HCT116 (cell line): Measurements from ENCODE around the gene GMPR2. TPM values are rescaled to one million over a fixed set of nuclear protein-coding genes. Genes with fewer than 3 reads are reported as not detected.

ENCODE experiments used
- ATAC-seq: fragments of 200-7000 bp; cut with Tn5 transposase; 2 replicates; pipeline ENCODE4 v1.9.1; 2020; ENCODE audit warnings: mild to moderate bottlenecking, moderate library complexity
- BruUV-seq: library from RNA; stranded (reverse); fragments of 400-500 nt; replicated peaks from 2 replicates; lab custom pipeline; 2021; lab: Mats Ljungman, UMichigan
- CTCF ChIA-PET: fragments of 300-600 bp; sonication (Branson Sonifier 250); formaldehyde crosslinking; loops from one replicate; lab custom pipeline; 2021; ENCODE audit warnings: antibody characterized with exemption; lab: Charles Lee
- POLR2A ChIA-PET: fragments of 300-600, 350-600 bp; sonication (Branson Sonifier 250); formaldehyde crosslinking; loops from one replicate; lab custom pipeline; 2021; ENCODE audit warnings: antibody characterized with exemption; lab: Charles Lee
- RAD21 ChIA-PET, 2 experiments: fragments of 300-600 bp; sonication (Branson Sonifier 250); formaldehyde crosslinking; loops; one replicate each; lab custom pipeline; 2023; ENCODE audit warnings: low total read pairs in 2 of 2; ENCODE audit not compliant: uncharacterized antibody in 2 of 2, unreplicated experiment in 2 of 2, low non-redundant PET in 1 of 2; lab: Charles Lee
- DNase-seq: peaks from one replicate; pipeline ENCODE4 v3.0.0-alpha.2; 2010; ENCODE audit warnings: low read depth, low spot score
- H2AFZ ChIP-seq: fragments of 200-600 bp; shearing (Covaris generic), sonication (generic); 2 replicates; pipeline ENCODE4 v1.6.1; 2017; ENCODE audit warnings: low read depth, mixed run types, mixed read lengths, antibody characterized with exemption, low read length; ENCODE audit not compliant: poor library complexity, severe bottlenecking
- H3K27ac ChIP-seq: 2 replicates; pipeline ENCODE4 v1.5.1; 2012; ENCODE audit warnings: low read depth, low read length
- H3K27me3 ChIP-seq: fragments of 200-600 bp; sonication (generic); 2 replicates; pipeline ENCODE4 v1.6.1; 2016; ENCODE audit warnings: mixed run types, low read length, mixed read lengths; ENCODE audit not compliant: insufficient read depth
- H3K36me3 ChIP-seq, 2 experiments: fragments of 200-500 bp in 1 of 2; fragments of 200-600 bp in 1 of 2; sonication (Bioruptor generic) in 1 of 2; sonication (generic) in 1 of 2; 2 replicates each; pipeline versions ENCODE4 v1.5.1 to v1.6.1; 2014 to 2016; ENCODE audit warnings: low read length in 2 of 2, inconsistent platforms in 1 of 2, mixed read lengths in 1 of 2, mixed run types in 1 of 2; ENCODE audit not compliant: insufficient read depth in 2 of 2, control insufficient read depth in 1 of 2
- H3K4me1 ChIP-seq, 2 experiments: fragments of 200-600 bp in 1 of 2; sonication (generic) in 1 of 2; 2 replicates each; pipeline versions ENCODE4 v1.5.1 to v1.6.1; 2012 to 2017; ENCODE audit warnings: low read length in 2 of 2, inconsistent platforms in 1 of 2, mild to moderate bottlenecking in 1 of 2, mixed read lengths in 1 of 2, mixed run types in 1 of 2, moderate library complexity in 1 of 2; ENCODE audit not compliant: insufficient read depth in 2 of 2, control insufficient read depth in 1 of 2
- H3K4me2 ChIP-seq: fragments of 200-600 bp; sonication (generic); 2 replicates; pipeline ENCODE4 v1.6.1; 2017; ENCODE audit warnings: mixed run types, low read length, mixed read lengths
- H3K4me3 ChIP-seq, 2 experiments: fragments of 200-600 bp in 1 of 2; sonication (generic) in 1 of 2; replicated peaks in 1 of 2; 2 replicates each; pipeline ENCODE4 v1.5.1; 2011 to 2016; ENCODE audit warnings: low read length in 2 of 2, control low read depth in 1 of 2, low read depth in 1 of 2, mild to moderate bottlenecking in 1 of 2, mixed read lengths in 1 of 2, mixed run types in 1 of 2
- H3K79me2 ChIP-seq: fragments of 200-600 bp; sonication (generic); 2 replicates; pipeline ENCODE4 v1.6.1; 2017; ENCODE audit warnings: mild to moderate bottlenecking, mixed run types, low read length, moderate library complexity, mixed read lengths; ENCODE audit not compliant: insufficient read depth
- H3K9ac ChIP-seq: fragments of 200-600 bp; sonication (generic); 2 replicates; pipeline ENCODE4 v1.6.1; 2016; ENCODE audit warnings: low read length, mixed read lengths
- H3K9me2 ChIP-seq: fragments of 200-600 bp; sonication (generic), shearing (Covaris generic); 2 replicates; pipeline ENCODE4 v1.6.1; 2017; ENCODE audit warnings: mixed run types, mild to moderate bottlenecking, moderate library complexity; ENCODE audit not compliant: insufficient read depth
- H3K9me3 ChIP-seq, 2 experiments: fragments of 200-500 bp in 1 of 2; fragments of 200-600 bp in 1 of 2; sonication (Bioruptor generic) in 1 of 2; sonication (generic) in 1 of 2; 2 replicates each; pipeline ENCODE4 v1.6.1; 2014 to 2017; ENCODE audit warnings: low read length in 2 of 2, mixed read lengths in 2 of 2, inconsistent platforms in 1 of 2, low read depth in 1 of 2, mild to moderate bottlenecking in 1 of 2, mixed run types in 1 of 2, moderate library complexity in 1 of 2; ENCODE audit not compliant: control insufficient read depth in 1 of 2, insufficient read depth in 1 of 2
- H4K20me1 ChIP-seq: fragments of 200-600 bp; sonication (generic), shearing (Covaris generic); 2 replicates; pipeline ENCODE4 v1.6.1; 2017; ENCODE audit warnings: mixed run types, mild to moderate bottlenecking, moderate library complexity; ENCODE audit not compliant: insufficient read depth
- CBX3 ChIP-seq: IDR thresholded peaks from 2 replicates; pipeline ENCODE4 v1.6.1; 2012; ENCODE audit warnings: low read depth
- CEBPB ChIP-seq: IDR thresholded peaks from 2 replicates; pipeline ENCODE4 v1.6.1; 2012; ENCODE audit warnings: low read depth
- EGR1 ChIP-seq: IDR thresholded peaks from 2 replicates; pipeline ENCODE4 v1.6.1; 2012; ENCODE audit warnings: low read depth
- EZH2 ChIP-seq: fragments of 200-600 bp; sonication (generic); IDR thresholded peaks from 2 replicates; pipeline ENCODE4 v1.6.1; 2017; ENCODE audit warnings: antibody characterized with exemption, mixed run types
- EZH2phosphoT487 ChIP-seq: fragments of 200-600 bp; IDR thresholded peaks from 2 replicates; pipeline ENCODE4 v1.6.1; 2018; ENCODE audit warnings: antibody characterized with exemption, borderline replicate concordance
- FOSL1 ChIP-seq: IDR thresholded peaks from 2 replicates; pipeline ENCODE4 v1.6.1; 2012; ENCODE audit warnings: low read depth
- JUND ChIP-seq: IDR thresholded peaks from 2 replicates; pipeline ENCODE4 v1.6.1; 2012
- POLR2A ChIP-seq: IDR thresholded peaks from 2 replicates; pipeline ENCODE4 v1.7.0; 2011; ENCODE audit warnings: borderline replicate concordance; ENCODE audit not compliant: insufficient read depth, insufficient read length; ENCODE audit errors: extremely low read depth
- RAD21 ChIP-seq: IDR thresholded peaks from 2 replicates; pipeline ENCODE4 v1.6.1; 2012; ENCODE audit warnings: low read depth, mild to moderate bottlenecking
- SRF ChIP-seq: IDR thresholded peaks from 2 replicates; pipeline ENCODE4 v1.6.1; 2012; ENCODE audit warnings: low read depth
- YY1 ChIP-seq: IDR thresholded peaks from 2 replicates; pipeline ENCODE4 v1.6.1; 2011; ENCODE audit warnings: low read length, low read depth, moderate library complexity, mild to moderate bottlenecking; ENCODE audit not compliant: insufficient replicate concordance; ENCODE audit errors: extremely low read depth
- ZBTB33 ChIP-seq: IDR thresholded peaks from 2 replicates; pipeline ENCODE4 v1.6.1; 2011; ENCODE audit warnings: mild to moderate bottlenecking, low read length, moderate library complexity; ENCODE audit not compliant: insufficient replicate concordance; ENCODE audit errors: extremely low read depth
- ZFX ChIP-seq: fragments of 450-650 bp; IDR thresholded peaks from 2 replicates; pipeline ENCODE4 v1.6.1; 2017
- intact Hi-C: fragments of 100-400 bp; cut with micrococcal nuclease; formaldehyde crosslinking; loops from 2 replicates; pipeline ENCODE4 v1.10.0; 2022
- total RNA-seq: library from RNA; stranded (reverse); gene quantifications from one replicate; pipeline ENCODE4 v1.2.1, GENCODE V29; 2021; ENCODE audit not compliant: unreplicated experiment

The GMPR2 gene
- total RNA-seq, 1 experiment from 2014 or later: 66.9 TPM

GRCh38 chr14:24284501-24285035, 51.8 kb downstream of the GMPR2 start:
- H3K27ac ChIP-seq: no peak overlapping the region
- no TSS peak for BruUV-seq
- no peaks in the 10 kb centered on the region for H4K20me1 ChIP-seq
- no peak overlapping the region for H3K4me3 ChIP-seq
- intact Hi-C loops: no loop called here
- no peak for DNase-seq
- H3K9me3 ChIP-seq: no peaks in the 10 kb centered on the region
- H2AFZ ChIP-seq: no peak overlapping the region
- CTCF ChIA-PET: no interaction called here
- no peak overlapping the region for H3K9ac ChIP-seq
- H3K4me1 ChIP-seq: no peaks in the 10 kb centered on the region
- RAD21 ChIA-PET: no interaction called here
- no peak for ATAC-seq
- H3K27me3 ChIP-seq: no peaks in the 10 kb centered on the region
- TF ChIP-seq SRF: no peak
- no peak for TF ChIP-seq RAD21
- TF ChIP-seq EZH2: no peak
- TF ChIP-seq EZH2phosphoT487: no peak
- H3K4me2 ChIP-seq: no peak overlapping the region
- no peaks in the 10 kb centered on the region for H3K9me2 ChIP-seq
- H3K36me3 ChIP-seq: peaks cover 0 to 3% of the 10 kb centered on the region in 2 experiments; a peak in 1 of 4 replicates
- POLR2A ChIA-PET: no interaction called here
- no peaks in the 10 kb centered on the region for H3K79me2 ChIP-seq

DNA sequence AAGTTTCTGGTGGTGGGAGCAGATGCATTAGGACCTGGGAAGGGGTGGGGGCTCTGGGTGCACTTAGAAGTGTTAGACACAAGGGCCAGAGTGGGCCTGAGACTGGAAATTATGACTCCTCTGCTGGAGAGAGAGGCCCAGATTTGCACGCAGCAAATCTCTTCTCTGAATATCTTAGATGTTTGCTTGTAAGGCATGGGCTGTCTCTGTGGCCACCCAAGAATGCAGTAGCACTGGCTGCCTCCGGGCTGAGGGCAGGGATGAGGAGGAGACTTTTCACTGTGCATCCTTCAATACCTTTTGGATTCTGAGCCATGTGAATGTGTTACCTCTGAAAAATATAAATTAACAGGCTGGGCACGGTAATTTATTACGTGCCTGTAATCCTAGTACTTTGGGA, 52.6 kb downstream of the GMPR2 start:
- CTCF ChIA-PET: no interaction called here
- no peaks in the 10 kb centered on the region for H3K9me2 ChIP-seq
- H3K79me2 ChIP-seq: no peaks in the 10 kb centered on the region
- POLR2A ChIA-PET: interaction anchor here (0.7 kb wide), 1 partner anchor 15 kb away, joined by 3 read pairs; no protein-coding TSS in a partner anchor
- H4K20me1 ChIP-seq: no peaks in the 10 kb centered on the region
- H3K27ac ChIP-seq: no peak overlapping the region
- no TSS peak for BruUV-seq
- H3K36me3 ChIP-seq: peaks cover 3 to 4% of the 10 kb centered on the region in 2 experiments; a peak in 2 of 4 replicates
- intact Hi-C loops: no loop called here
- RAD21 ChIA-PET: no interaction called here
- DNase-seq (no peak), ATAC-seq (no peak)
- H3K9me3 ChIP-seq: no peaks in the 10 kb centered on the region
- no peak overlapping the region for H3K9ac ChIP-seq
- no peaks in the 10 kb centered on the region for H3K27me3 ChIP-seq
- no peak overlapping the region for H3K4me3 ChIP-seq
- no peak overlapping the region for H2AFZ ChIP-seq
- no peak overlapping the region for H3K4me2 ChIP-seq
- no peak for TF ChIP-seq POLR2A
- TF ChIP-seq ZFX: no peak
- TF ChIP-seq ZBTB33: no peak
- no peak for TF ChIP-seq CEBPB
- TF ChIP-seq EZH2phosphoT487: no peak
- TF ChIP-seq YY1: no peak
- no peak for TF ChIP-seq EGR1
- TF ChIP-seq FOSL1: no peak
- no peak for TF ChIP-seq JUND
- TF ChIP-seq EZH2: no peak
- no peak for TF ChIP-seq RAD21
- no peak for TF ChIP-seq CBX3
- no peak for TF ChIP-seq SRF
- H3K4me1 ChIP-seq: no peaks in the 10 kb centered on the region
